Keratinocyte (primary cell): ENCODE results near the gene SPAG16.

ENCODE experiments used
- CTCF ChIP-seq, 3 experiments: IDR thresholded peaks in 1 of 3; conservative IDR thresholded peaks in 1 of 3; optimal IDR thresholded peaks in 1 of 3; 2 replicates in 2 of 3; 3 replicates in 1 of 3; pipeline versions ENCODE3 to v1.5.1; 2011; ENCODE audit warnings: low read length in 3 of 3, mild to moderate bottlenecking in 3 of 3, moderate library complexity in 2 of 3, control low read depth in 1 of 3, inconsistent platforms in 1 of 3; ENCODE audit not compliant: insufficient read depth in 2 of 3; ENCODE audit errors: extremely low read depth in 1 of 3
- EZH2 ChIP-seq: IDR thresholded peaks from one replicate; pipeline ENCODE4 v1.6.1; 2012; ENCODE audit warnings: inconsistent platforms, mild to moderate bottlenecking, low read length, moderate library complexity

GRCh38 chr2:214315324-214315723, 1031.1 kb downstream of the SPAG16 start:
- TF ChIP-seq CTCF (optimal IDR thresholded peaks at IDR 0.05 in 1 of 3, IDR thresholded peaks at IDR 0.05 in 1 of 3, conservative IDR thresholded peaks at IDR 0.05 in 1 of 3; ENCODE audit: extremely low read depth in 1 of 3, insufficient read depth in 2 of 3, low read length in 3 of 3), result no peak
- no peak for TF ChIP-seq EZH2
